HG03575 (cell line): ENCODE data around the gene COA4.

Experiments
- ATAC-seq: cut with Tn5 transposase; IDR thresholded peaks from one replicate; pipeline ENCODE4 v1.9.1; 2021; ENCODE audit not compliant: unreplicated experiment, insufficient number of reproducible peaks, low FRiP score; ENCODE audit errors: extremely low read depth

The COA4 gene

GRCh38 chr11:73869332-73869949 lies 7.2 kb downstream of the COA4 start:
- no peak for ATAC-seq

GRCh38 chr11:73866586-73866996 lies 10.1 kb downstream of the COA4 start:
- ATAC-seq = no peak

GRCh38 chr11:73866095-73866579 lies 10.5 kb downstream of the COA4 start:
- no peak for ATAC-seq

GRCh38 chr11:73862986-73863385 lies 13.7 kb downstream of the COA4 start:
- ATAC-seq = no peak

GRCh38 chr11:73860202-73860601 lies 16.4 kb downstream of the COA4 start:
- ATAC-seq = no peak

- no peak for ATAC-seq
Observed at GRCh38 chr11:73859671-73860070, 17.0 kb downstream of the COA4 start.

GRCh38 chr11:73856031-73856567 lies 20.5 kb downstream of the COA4 start:
- ATAC-seq = no peak

- no peak for ATAC-seq
Observed at GRCh38 chr11:73854680-73855079, 22.0 kb downstream of the COA4 start.

- ATAC-seq = no peak
Observed at GRCh38 chr11:73852049-73852448, 24.6 kb downstream of the COA4 start.

- no peak for ATAC-seq
Observed at GRCh38 chr11:73851046-73851764, 25.4 kb downstream of the COA4 start.

- no peak for ATAC-seq
Observed at GRCh38 chr11:73839123-73839457, 37.6 kb downstream of the COA4 start.

- ATAC-seq = no peak
Observed at GRCh38 chr11:73838443-73839122, 38.1 kb downstream of the COA4 start.

GRCh38 chr11:73833067-73833466 lies 43.6 kb downstream of the COA4 start:
- no peak for ATAC-seq

GRCh38 chr11:73830261-73830660 lies 46.4 kb downstream of the COA4 start:
- ATAC-seq = no peak
